Measurements from ENCODE around the gene P2RX1. TPM values are rescaled to one million over a fixed set of nuclear protein-coding genes. Genes with fewer than 3 reads are reported as not detected.

The P2RX1 gene
- polyA plus RNA-seq, 2 of the 4 experiments (the other 2 are of a cell fraction) = 0.05 to 0.13 TPM

DNA sequence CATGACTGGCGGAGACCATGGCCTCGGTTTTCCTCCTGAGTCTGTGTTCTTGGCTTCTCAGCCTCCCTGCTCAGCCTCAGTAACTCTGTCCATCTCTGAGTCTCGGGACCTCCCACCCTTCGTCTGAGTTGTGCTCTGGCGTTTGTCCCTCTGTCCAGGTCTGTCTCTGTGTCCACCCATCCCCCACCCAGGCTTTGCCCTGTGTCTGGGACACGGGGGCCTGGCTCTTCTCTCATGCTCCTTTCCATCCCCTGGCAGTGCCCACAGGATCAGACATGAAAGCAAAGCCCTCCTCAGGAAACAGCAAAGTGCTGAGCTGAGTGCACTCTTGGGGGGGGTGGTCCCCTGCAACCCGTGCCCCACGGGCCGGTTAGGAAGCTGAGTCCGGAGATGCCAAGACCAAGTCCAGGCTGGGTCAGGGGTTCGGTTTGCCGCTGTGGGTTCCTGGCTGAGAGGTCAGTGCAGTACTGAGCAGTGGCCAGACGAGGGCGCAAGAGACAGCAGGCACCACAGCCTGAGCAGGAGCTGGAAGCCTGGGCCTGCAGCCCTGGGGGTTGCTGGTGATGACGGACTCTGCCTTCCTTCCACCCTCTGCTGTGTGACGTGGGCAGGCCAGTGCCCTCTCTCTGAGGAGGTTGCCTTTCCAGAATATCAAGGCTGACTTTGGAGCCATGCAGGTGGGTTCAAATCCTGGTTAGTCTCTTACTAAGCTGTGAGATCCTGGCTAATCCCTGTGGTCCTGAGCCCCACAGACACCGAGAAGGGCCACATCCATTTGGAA is 2.5 kb downstream of the P2RX1 start:
- ATAC-seq (peak; percentile 73 to 92), DNase-seq (ENCODE audit: low read depth in 1 of 2, low spot score in 1 of 2) (peak; percentile 77 to 91), FAIRE-seq (peak; percentile 91)
- Histone ChIP-seq H3K27ac (peak overlapping the region in 1 of 2 experiments; percentile 65; a peak in 3 of 6 replicates), H3K9me3 (no peaks in the 10 kb centered on the region), H3K4me3 (no peak overlapping the region), H3K4me2 (peak overlapping the region; percentile 38; the same call in 2 of the 3 replicates), H3K4me1 (peaks cover 21% of the 10 kb centered on the region; the same call in 2 of the 3 replicates)
- 31% methylated on average over 12 of the region's 17 CpGs for WGBS (ENCODE audit: missing lambda C conversion rate)
- CTCF ChIA-PET = interaction anchor here (0.7 to 13.0 kb wide), 87 partner anchors 12 to 899 kb away, joined by 3 to 256 read pairs (median 6); partner anchors contain the start of genes ATP2A3, CAMKK1, CYB5D2 and NCBP3
- POLR2A ChIA-PET = interaction anchor here (0.6 to 1.0 kb wide), 3 partner anchors 51 to 230 kb away, joined by 3 read pairs; no protein-coding TSS in a partner anchor
- TF ChIP-seq GATA3 (IDR thresholded peaks at IDR 0.05; ENCODE audit: borderline replicate concordance) (0 out of 2 replicates have a peak, but pooled peaks have one; percentile 15), SMC3 (IDR thresholded peaks at IDR 0.05) (peak; percentile 92), NR3C1 (IDR thresholded peaks at IDR 0.05) (no peak), RAD21 (conservative IDR thresholded peaks at IDR 0.05 in 1 of 2, IDR thresholded peaks at IDR 0.05 in 1 of 2) (peak; percentile 88 to 91)
- TF ChIP-seq, protein P1, sequence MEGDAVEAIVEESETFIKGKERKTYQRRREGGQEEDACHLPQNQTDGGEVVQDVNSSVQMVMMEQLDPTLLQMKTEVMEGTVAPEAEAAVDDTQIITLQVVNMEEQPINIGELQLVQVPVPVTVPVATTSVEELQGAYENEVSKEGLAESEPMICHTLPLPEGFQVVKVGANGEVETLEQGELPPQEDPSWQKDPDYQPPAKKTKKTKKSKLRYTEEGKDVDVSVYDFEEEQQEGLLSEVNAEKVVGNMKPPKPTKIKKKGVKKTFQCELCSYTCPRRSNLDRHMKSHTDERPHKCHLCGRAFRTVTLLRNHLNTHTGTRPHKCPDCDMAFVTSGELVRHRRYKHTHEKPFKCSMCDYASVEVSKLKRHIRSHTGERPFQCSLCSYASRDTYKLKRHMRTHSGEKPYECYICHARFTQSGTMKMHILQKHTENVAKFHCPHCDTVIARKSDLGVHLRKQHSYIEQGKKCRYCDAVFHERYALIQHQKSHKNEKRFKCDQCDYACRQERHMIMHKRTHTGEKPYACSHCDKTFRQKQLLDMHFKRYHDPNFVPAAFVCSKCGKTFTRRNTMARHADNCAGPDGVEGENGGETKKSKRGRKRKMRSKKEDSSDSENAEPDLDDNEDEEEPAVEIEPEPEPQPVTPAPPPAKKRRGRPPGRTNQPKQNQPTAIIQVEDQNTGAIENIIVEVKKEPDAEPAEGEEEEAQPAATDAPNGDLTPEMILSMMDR (IDR thresholded peaks at IDR 0.05) = peak; percentile 94

- H3K9me3 ChIP-seq = no peaks in the 10 kb centered on the region
- peaks cover 21% of the 10 kb centered on the region; the same call in 2 of the 3 replicates for H3K4me1 ChIP-seq
- no peak for TF ChIP-seq JUNB (IDR thresholded peaks at IDR 0.05)
- TF ChIP-seq ZFP36 (IDR thresholded peaks at IDR 0.05; ENCODE audit: borderline replicate concordance, partially characterized antibody) = peak; percentile 75
- CTCF ChIA-PET = interaction anchor here (1.0 to 13.0 kb wide), 46 partner anchors 12 to 516 kb away, joined by 3 to 256 read pairs (median 12); partner anchors contain the start of genes ATP2A3, CAMKK1 and NCBP3
- H3K4me2 ChIP-seq = no peak overlapping the region
- FAIRE-seq (no peak), DNase-seq (ENCODE audit: low read depth in 1 of 2, low spot score in 1 of 2) (no peak), ATAC-seq (no peak)
- WGBS (ENCODE audit: missing lambda C conversion rate) = 88% methylated on average over 2 of the region's 2 CpGs
- H3K4me3 ChIP-seq = no peak overlapping the region
- POLR2A ChIA-PET = interaction anchor here (0.6 kb wide), 1 partner anchor 111 kb away, joined by 8 read pairs; no protein-coding TSS in a partner anchor
- H3K27ac ChIP-seq = no peak overlapping the region
Measured at GRCh38 chr17:3912827-3913226, 3.4 kb downstream of the P2RX1 start.

- Histone ChIP-seq H3K4me1 (peaks cover 9% of the 10 kb centered on the region; the same call in 1 of the 3 replicates), H3K27ac (no peak overlapping the region), H3K4me2 (no peak overlapping the region), H3K9me3 (no peaks in the 10 kb centered on the region), H3K4me3 (no peak overlapping the region)
- WGBS (ENCODE audit: missing lambda C conversion rate) = 78% methylated on average over 28 of the region's 30 CpGs
- ATAC-seq (no peak), FAIRE-seq (no peak), DNase-seq (ENCODE audit: low read depth in 1 of 2, low spot score in 1 of 2) (no peak)
- POLR2A ChIA-PET = no interaction called here
- CTCF ChIA-PET = interaction anchor here (1.2 to 13.0 kb wide), 10 partner anchors 11 to 174 kb away, joined by 3 to 256 read pairs (median 60); partner anchors contain the start of genes CAMKK1 and NCBP3
- TF ChIP-seq REST (IDR thresholded peaks at IDR 0.05) (no peak), ESRRA (IDR thresholded peaks at IDR 0.05; ENCODE audit: borderline replicate concordance, low read length) (no peak), EP300 (IDR thresholded peaks at IDR 0.05) (no peak), PHF8 (IDR thresholded peaks at IDR 0.05; ENCODE audit: borderline replicate concordance, low read depth) (no peak), MAFK (IDR thresholded peaks at IDR 0.05; ENCODE audit: partially characterized antibody) (no peak), GATA3 (IDR thresholded peaks at IDR 0.05; ENCODE audit: borderline replicate concordance) (no peak), CEBPB (IDR thresholded peaks at IDR 0.05) (no peak), FOXS1 (CRISPR knock-in tag; IDR thresholded peaks at IDR 0.05) (no peak), POLR2AphosphoS2 (conservative IDR thresholded peaks at IDR 0.05; ENCODE audit: low read length) (no peak), ZSCAN20 (CRISPR knock-in tag; IDR thresholded peaks at IDR 0.05) (no peak), KDM5A (IDR thresholded peaks at IDR 0.05) (no peak)
- TF ChIP-seq, protein P2, sequence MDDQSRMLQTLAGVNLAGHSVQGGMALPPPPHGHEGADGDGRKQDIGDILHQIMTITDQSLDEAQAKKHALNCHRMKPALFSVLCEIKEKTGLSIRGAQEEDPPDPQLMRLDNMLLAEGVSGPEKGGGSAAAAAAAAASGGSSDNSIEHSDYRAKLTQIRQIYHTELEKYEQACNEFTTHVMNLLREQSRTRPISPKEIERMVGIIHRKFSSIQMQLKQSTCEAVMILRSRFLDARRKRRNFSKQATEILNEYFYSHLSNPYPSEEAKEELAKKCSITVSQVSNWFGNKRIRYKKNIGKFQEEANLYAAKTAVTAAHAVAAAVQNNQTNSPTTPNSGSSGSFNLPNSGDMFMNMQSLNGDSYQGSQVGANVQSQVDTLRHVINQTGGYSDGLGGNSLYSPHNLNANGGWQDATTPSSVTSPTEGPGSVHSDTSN (IDR thresholded peaks at IDR 0.05) = no peak
- TF ChIP-seq, protein P3, sequence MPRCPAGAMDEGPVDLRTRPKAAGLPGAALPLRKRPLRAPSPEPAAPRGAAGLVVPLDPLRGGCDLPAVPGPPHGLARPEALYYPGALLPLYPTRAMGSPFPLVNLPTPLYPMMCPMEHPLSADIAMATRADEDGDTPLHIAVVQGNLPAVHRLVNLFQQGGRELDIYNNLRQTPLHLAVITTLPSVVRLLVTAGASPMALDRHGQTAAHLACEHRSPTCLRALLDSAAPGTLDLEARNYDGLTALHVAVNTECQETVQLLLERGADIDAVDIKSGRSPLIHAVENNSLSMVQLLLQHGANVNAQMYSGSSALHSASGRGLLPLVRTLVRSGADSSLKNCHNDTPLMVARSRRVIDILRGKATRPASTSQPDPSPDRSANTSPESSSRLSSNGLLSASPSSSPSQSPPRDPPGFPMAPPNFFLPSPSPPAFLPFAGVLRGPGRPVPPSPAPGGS (IDR thresholded peaks at IDR 0.05) = no peak
- TF ChIP-seq, protein P4, sequence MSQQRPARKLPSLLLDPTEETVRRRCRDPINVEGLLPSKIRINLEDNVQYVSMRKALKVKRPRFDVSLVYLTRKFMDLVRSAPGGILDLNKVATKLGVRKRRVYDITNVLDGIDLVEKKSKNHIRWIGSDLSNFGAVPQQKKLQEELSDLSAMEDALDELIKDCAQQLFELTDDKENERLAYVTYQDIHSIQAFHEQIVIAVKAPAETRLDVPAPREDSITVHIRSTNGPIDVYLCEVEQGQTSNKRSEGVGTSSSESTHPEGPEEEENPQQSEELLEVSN (IDR thresholded peaks at IDR 0.05; ENCODE audit: borderline replicate concordance, low read depth) = no peak
- TF ChIP-seq, protein P5, sequence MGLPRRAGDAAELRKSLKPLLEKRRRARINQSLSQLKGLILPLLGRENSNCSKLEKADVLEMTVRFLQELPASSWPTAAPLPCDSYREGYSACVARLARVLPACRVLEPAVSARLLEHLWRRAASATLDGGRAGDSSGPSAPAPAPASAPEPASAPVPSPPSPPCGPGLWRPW (IDR thresholded peaks at IDR 0.05) = no peak
Measured at GRCh38 chr17:3911271-3912053, 4.8 kb downstream of the P2RX1 start.
